Kidney glomerular epithelial cell (primary cell): ENCODE results near the gene EPB41L4A.
"Not testable (repeated sequence)": the region's sequence is repeated elsewhere in the genome, so short reads cannot be mapped to it uniquely, and the experiment has no call there.

Experiments
- DNase-seq: peaks from one replicate; lab custom pipeline; 2025; lab: John Stamatoyannopoulos, UW

Gene EPB41L4A

DNA sequence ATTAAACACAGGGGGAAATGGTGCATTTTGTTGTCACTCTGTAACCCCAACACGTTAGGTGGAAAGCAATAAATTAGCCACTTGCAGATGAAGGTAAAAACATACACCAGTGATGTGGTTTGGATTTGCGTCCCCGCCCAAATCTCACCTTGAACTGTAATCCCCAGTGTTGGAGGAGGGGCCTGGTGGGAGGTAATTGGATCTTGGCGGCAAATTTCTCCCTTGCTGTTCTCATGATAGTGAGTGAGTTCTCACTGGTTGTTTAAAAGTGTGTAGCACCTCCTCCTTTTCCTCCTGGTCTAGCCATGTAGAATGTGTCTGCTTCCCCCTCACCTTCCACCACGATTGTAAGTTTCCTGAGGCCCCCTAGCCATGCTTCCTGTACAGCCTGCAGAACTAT lies 17.2 kb downstream of the EPB41L4A start:
- DNase-seq = no peak

DNA sequence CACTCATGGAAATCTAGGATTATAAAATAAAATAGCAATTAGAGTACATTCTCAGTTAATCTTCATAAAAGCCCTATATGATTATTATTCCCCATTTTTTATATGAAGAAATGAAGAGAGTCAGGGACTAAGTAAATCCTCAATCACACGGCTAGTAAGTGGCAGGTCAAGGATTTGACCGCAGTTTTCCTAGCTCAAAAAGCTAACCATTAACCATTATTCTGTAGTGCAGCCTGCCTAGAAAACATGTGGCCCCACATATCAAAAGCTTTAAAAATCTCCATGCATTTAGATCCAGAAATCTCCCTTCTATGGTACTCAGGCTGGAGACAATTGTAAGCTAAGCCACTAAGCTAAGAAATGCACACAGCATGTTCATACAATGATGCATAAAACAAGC lies 21.4 kb downstream of the EPB41L4A start:
- DNase-seq = no peak

DNA sequence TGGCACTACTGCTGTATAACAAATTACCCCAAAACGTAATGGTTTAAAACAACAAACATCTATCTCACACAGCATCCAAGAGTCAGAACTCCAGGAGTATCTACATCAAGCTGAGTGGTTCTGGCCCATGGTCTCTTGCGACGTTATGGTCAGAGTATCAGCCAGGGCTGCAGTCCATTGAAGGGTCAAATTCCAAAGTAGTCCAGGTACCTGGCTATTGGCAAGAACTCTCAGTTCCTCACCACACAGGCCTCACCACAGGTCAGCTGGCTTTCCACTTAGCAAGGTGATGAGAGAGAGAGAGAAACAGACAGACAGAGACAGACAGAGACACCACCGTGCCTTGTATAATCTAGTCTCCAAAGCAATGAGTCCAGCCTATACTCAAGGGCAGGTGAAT lies 22.6 kb downstream of the EPB41L4A start:
- DNase-seq = no peak

DNA sequence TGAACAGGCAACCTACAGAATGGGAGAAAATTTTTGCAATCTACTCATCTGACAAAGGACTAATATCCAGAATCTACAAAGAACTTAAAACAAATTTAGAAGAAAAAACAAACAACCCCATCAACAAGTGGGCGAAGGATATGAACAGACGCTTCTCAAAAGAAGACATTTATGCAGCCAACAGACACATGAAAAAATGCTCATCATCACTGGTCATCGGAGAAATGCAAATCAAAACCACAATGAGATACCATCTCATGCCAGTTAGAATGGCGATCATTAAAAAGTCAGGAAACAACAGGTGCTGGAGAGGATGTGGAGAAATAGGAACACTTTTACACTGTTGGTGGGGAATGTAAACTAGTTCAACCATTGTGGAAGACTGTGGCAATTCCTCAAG lies 23.8 kb downstream of the EPB41L4A start:
- not testable (repeated sequence) for DNase-seq

DNA sequence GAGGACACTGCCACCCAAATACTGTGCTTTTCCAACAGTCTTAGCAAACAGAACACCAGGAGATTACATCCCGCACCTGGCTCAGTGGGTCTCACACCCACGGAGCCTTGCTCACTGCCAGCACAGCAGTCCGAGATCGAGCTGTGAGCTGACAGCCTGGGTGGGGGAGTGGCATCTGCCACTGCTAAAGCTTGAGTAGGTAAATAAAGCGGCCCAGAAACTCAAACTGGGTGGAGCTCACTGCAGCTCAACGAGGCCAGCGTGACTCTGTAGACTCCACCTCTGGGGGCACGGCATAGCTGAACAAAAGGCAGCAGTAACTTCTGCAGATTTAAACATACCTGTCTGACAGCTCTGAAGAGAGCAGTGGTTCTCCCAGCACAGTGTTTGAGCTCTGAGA lies 28.8 kb downstream of the EPB41L4A start:
- DNase-seq = no peak

DNA sequence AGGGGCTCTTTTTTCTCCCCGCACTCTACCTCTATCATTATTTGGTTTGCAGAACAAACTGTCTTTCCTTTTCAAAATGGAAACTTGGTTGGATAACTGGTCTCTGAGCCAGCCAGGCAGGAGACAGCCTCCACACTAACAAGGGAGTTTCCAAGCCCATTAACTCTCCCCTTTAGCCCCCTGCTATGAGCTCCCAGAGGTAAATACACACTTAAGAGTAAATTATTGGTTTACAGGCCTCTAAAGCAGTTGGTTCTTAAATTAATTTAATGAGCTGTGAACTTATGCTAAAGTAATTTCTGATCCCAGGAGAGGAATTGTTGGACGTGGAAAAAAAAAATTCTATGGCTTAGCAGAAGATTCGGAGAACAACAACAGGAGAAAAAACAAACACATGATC lies 30.3 kb downstream of the EPB41L4A start:
- DNase-seq = no peak

DNA sequence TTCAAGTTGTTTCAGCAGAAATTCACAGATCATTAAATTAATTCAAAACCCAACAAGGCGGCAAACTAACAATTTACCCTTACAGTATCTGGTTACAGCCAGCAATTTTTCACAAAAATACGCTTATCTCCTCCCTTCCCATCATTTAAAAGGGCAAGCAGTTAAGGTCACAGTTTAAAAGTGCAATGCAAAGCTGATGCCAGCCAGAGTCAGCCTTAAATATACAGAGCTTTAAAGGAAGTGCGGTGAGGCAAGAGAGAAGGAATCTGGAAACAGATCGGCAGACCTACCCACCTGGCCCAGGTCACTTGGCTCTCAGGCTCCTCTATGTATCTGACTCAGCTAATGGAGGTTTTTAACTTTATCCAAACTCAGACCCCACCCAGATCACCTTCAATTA lies 31.0 kb downstream of the EPB41L4A start:
- no peak for DNase-seq

DNA sequence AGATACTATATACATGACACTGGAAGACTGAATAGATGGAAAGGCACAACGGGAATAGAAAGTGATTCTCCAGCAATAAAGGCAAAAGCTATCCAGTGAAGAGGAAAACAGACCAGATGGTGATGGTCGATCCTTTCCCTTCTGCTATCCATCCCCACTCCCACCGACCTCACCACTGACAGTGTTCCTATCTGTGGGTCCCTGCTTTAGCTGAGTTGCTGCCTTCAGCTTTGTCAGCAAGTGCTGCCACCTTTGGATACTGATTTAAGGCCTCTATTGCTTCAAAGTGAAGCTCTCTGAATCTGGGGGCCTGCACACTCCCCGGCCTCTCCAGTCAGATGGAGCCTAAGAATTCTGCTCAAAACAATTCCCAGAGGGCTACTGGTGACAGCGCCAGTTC lies 32.3 kb downstream of the EPB41L4A start:
- DNase-seq = no peak

DNA sequence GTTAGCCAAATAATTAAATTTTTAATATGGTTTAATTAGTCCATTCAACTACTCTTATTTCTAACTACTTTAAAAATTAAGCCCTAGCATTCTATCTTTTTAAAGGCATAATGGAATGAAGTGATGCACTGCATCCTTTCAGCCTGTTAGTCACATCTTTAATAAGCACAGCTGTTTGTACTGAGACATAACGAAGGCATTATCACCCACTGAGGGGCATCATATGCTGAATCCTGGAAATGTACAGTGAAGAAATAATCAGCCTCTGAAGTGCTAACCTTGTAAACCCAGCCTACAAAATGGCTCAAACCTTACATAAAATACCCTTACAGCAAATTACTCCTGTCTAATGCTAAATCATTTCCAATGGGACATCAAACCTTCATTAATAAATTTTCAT lies 33.1 kb downstream of the EPB41L4A start:
- DNase-seq = no peak

DNA sequence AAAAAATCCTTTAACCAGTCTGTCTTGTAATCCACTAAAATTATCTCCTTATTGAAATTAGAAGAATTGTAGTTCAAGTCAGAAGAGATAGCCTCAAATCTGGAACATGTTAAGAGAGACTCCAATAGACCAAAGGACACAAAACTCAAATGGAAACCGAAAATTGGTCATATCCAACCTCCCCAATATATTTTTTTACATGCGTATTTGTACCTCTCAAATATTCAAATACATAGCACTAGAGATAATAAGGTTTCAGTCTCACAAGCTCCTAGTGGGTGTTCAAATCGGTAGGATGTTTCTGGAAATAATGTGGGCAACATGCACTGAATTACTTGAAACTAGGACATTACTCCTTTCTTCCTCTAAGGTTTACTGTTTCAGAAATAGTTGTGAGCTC lies 33.5 kb downstream of the EPB41L4A start:
- no peak for DNase-seq

DNA sequence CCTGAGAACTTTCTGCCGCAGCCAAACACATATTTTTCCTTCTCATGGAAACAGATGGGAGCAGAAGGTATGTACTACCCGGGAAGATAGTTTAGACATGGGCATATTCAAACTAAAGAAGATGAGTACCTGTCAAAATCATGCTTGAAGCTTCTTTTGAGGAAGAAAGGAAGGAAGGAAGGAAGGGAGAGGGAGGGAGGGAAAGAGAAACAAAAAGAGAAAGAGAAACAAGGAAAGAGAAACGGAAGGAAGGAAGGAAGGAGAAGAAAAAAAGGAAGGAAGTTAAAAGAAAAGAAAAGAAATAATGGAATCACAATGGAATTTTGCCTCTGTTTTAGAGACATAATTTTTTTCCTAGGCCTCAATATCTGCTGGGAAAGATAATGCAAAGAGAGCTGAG lies 34.6 kb downstream of the EPB41L4A start:
- DNase-seq = no peak

DNA sequence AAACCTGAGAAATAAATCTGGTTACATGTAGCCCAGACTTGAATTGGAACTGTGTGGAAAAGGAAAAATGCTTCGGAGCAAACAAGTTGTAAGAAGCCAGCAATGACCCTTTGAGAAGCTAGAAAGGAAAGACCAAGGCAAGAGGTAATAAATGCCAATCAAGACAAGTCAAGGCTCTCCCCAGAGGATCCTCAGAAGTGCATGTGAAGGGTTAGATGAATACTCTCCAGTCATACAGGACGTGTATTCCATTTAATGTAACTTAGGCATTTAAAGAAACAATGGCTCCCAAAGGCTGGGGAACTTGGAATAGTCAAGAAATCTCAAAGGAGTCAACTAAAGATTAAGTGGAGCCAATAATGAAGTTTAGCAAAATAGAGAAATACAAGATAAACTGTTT lies 36.2 kb downstream of the EPB41L4A start:
- no peak for DNase-seq

DNA sequence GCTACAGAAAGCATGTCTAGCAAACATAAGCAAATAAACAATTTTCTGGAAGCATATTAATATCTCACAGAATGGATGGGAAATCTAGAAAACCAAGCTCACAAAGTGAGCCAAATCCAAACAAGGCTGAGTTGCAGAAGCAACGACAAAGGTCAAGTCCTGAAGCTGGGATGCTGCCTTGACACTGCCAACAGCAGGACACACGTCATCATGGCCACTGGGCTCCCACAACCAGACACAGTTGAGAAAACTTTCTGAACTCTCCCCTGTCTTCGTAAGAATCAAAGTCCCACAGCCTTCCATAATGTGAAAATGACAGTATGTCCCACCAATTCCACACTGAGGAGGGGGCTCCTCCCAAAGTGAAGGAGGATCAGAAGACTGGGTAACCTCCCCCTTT lies 37.6 kb downstream of the EPB41L4A start:
- no peak for DNase-seq

DNA sequence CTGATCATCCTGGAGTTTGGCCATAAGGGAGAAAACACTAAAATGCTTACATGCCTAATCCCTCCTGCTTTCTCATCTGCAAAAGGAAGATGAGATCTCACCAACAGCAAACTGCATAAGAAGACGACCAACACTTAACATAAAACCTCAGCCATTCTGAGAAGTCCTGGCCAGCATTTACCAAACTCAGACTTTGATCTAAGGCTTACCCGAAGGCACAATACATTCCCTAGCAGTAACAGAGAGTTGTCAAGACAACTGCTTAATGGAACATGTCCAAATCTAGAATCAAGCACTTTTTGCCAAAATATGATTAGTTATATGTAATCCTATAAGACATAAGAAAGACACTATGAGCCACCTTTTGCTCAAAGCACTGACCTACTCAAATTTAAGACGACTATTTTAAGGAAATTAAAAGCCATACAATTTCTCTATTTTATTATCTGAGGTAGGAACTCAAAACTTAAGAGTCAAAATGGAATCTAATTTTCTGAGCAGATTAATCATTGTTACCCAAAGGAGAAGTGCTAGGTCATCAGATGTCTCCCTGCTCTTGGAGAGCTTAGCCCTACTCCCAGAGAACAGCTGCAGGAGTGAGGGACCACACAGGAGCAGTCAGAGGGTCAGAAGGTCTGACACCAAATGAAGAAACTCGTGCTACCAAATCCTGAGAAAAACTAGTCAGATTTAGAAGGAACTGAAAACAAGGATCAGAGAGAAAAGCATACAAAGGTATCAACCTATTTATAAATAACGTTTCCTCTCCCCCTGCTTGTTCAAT lies 39.3 kb downstream of the EPB41L4A start:
- no peak for DNase-seq

DNA sequence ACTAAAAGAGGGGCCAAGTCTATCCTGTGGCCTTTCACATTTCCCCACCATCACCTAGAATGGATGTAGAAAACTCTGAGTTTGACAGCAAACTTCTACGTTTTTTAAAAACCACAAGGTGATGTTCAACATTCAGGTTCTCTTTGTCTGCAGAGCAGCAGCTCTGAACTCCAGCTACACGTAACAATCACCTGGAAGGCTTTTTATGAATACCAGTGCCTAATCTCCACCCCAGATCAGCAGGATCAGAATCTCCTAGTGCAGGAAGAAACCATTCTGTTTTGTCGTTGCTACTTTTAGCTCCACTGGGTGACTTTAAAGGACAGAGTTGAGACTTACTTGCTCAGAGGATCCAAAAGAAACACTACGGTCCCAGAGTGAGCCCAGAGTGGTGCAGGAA lies 44.3 kb downstream of the EPB41L4A start:
- no peak for DNase-seq

DNA sequence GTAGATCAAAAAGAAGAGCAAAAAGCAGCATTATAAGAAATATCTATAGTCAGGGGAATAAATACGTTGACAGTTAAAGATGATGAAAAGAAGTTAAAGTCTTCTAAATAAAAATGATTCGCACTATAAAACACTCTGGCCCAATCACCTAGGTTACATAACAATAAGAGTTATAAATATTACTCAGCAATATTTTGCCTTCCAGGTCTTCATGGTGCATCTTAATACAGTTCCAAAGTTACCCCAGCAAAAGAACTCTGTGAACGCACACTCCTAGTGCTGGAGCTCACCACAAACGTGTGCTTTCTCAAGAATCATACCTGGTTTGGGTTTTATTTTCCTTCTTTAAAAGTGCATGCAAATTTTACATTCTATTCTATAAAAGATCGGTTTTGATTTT lies 44.7 kb downstream of the EPB41L4A start:
- no peak for DNase-seq

DNA sequence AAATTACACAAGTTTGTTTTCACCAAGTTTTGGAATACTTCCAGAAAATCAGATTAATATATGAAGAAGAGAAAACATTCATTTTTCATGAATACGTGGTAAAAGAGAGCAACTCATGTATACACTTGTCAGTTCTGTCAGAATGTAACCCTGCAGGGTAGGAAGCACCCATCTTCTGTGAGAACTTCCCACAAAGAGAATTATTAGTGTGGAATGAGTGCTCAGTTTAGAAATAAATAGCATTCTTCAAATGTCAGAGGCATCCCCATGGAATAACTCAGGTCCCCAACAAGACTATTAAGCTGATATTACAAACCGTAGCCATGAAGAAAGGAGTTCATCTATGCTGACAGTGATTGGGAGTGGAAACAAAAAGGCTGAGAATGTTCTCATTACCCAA lies 45.2 kb downstream of the EPB41L4A start:
- no peak for DNase-seq

DNA sequence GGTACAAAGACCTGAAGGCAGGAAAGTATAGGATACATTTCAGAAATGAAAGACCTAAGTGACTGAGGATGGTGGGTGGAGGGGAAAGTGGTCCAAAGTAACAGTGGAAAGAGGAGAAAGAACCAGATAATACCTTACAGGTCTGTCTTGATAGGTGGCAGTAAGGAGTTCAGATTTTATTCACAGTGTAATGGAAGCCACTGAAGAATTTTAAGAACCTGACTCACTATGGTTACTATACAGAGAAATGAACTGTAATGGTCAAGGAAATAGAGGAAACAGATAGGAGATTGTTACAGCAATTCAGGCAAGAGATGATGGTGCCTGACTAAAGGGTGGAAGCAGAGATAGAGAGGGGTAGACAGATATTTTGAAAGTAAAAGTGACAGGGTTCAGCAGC lies 46.5 kb downstream of the EPB41L4A start:
- peak; percentile 47 for DNase-seq

DNA sequence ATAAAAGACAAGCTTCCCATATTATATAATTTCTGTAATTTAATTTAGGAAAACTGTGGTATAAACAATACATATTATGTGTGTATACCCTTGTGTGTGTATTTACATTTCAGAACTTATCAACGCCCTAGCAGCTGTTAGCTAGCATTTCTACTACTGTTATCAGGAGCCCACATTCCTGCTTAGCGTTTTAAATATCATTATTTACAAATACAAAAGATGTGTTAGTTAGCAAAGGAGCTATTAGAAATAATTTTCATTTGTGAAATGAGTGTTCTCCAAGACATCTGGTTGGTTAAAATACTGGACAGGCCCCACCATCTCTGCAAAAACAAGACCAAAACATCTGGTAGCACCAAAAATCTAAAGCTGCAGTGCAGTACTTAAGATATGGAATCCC lies 48.0 kb downstream of the EPB41L4A start:
- no peak for DNase-seq

DNA sequence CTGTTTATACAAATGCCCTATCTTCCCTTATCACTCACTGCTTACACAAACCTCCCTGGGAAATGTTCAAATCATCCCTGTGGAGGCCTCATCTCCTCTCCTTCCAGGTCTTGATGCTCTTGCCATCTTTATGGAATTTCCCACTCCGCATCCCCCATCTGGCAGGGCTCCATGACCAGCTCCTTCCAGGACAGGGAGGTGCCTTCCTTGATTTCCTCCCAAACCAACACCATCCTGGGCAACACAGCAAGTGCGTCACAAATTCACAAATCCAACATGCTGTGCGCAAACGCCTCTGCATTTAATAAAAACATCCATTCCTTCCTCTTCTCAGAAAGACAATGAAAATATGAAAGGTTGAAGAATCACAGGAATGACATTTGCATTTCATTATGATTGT lies 51.7 kb downstream of the EPB41L4A start:
- no peak for DNase-seq

DNA sequence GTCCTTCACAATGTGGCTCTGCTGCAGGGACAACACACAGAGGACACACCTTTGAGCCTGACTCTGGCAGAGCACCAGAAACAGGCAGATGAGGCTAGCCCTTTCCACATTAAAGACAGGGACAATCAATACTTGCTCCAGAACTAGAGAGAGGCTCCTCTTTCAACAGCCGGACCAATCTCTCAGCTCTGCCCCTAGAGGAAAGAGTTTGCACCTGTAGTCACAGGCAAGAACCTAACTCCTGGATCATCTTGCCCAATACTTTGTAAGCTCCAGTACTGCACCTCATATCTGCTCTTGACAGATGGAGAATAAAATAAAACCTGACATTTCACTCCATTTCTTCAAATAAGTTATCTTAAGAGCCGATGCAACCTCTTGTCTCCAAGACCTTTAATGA lies 52.1 kb downstream of the EPB41L4A start:
- DNase-seq = no peak

DNA sequence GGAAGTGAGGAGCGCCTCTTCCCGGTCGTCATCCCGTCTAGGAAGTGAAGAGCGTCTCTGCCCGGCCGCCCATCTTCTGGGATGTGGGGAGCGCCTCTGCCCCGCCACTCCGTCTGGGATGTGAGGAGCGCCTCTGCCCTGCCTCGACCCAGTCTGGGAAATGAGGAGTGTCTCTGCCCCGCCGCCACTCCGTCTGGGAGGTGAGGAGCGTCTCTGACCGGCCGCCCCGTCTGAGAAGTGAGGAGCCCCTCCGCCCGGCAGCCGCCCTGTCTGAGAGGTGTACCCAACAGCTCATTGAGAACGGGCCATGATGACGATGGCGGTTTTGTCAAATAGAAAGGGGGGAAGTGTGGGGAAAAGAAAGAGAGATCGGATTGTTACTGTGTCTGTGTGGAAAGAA lies 58.3 kb downstream of the EPB41L4A start:
- DNase-seq = not testable (repeated sequence)

DNA sequence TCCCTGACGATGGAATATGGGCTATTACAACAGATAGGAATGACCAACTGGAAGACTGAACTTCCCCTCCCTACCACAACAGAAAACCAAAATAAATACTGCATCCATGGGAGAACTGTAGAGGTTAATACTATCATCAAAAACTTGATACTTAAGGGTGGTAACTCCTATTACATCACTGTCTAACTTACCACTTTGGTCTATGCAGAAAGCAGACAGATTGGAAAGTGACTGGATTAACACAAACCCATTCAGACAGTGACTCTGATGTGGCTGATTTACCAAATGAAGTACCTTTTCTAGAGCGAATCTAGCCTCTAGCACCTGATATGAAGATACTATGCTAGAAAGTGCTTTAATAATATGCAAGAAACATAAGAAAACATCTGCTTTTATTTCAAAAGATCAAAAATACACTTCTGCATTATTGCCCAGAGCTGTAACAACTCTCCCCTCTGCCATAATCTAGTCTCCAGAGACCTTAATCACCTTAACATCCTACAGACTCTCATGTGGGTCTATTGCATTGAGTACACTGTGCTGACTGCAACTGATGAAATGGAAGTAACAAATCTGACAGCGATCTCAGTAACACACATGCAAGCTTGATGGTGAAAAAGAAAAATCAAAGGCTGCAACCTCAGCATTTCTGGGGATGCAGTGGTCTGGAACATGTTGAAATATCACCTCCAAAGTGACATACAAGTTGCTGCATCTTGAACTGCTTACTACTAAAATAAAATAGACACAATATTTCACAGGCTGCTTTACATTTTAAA lies 62.7 kb downstream of the EPB41L4A start:
- no peak for DNase-seq
